K562 (cell line): ENCODE data around the gene TXNDC8. TPM values are rescaled to one million over a fixed set of nuclear protein-coding genes. Genes with fewer than 3 reads are reported as not detected.

Experiments used
- ARID3A ChIP-seq: IDR thresholded peaks from 2 replicates; pipeline ENCODE4 v1.6.1; 2012; ENCODE audit warnings: low read depth, low read length, improper control_type of control experiment, borderline replicate concordance
- ATF1 ChIP-seq, 2 experiments: fragments of 450-650 bp in 1 of 2; IDR thresholded peaks; 2 replicates each; pipeline ENCODE4 v1.6.1; 2016; ENCODE audit warnings: missing compliant biosample characterization in 1 of 2, missing genetic modification characterization in 1 of 2
- CBFA2T2 ChIP-seq: fragments of 450-650 bp; conservative IDR thresholded peaks from 2 replicates; pipeline ENCODE4 v1.6.1; 2017; ENCODE audit warnings: mild to moderate bottlenecking
- GTF2F1 ChIP-seq: IDR thresholded peaks from 2 replicates; pipeline ENCODE4 v1.6.1; 2011; ENCODE audit warnings: low read depth, low read length, improper control_type of control experiment
- MEIS2 ChIP-seq: fragments of 450-650 bp; IDR thresholded peaks from 2 replicates; pipeline ENCODE4 v1.6.1; 2014; ENCODE audit warnings: mild to moderate bottlenecking; ENCODE audit not compliant: partially characterized antibody
- NR2F6 ChIP-seq: fragments of 450-650 bp; formaldehyde crosslinking; IDR thresholded peaks from 2 replicates; pipeline ENCODE4 v1.4.0; 2020; ENCODE audit warnings: mild to moderate bottlenecking
- SMARCE1 ChIP-seq: fragments of 450-650 bp; IDR thresholded peaks from 2 replicates; pipeline ENCODE4 v1.7.1; 2016; ENCODE audit warnings: mild to moderate bottlenecking
- ZMIZ1 ChIP-seq, 2 experiments: fragments of 150-350 bp in 1 of 2; IDR thresholded peaks; 2 replicates each; pipeline ENCODE4 v1.6.1; 2012 to 2016; ENCODE audit warnings: low read depth in 2 of 2, low read length in 2 of 2, mild to moderate bottlenecking in 1 of 2, moderate library complexity in 1 of 2
- ZNF449 ChIP-seq: fragments of 250-450 bp; sonication (Bioruptor Pico); IDR thresholded peaks from 2 replicates; pipeline ENCODE4 v1.8.0; 2022; ENCODE audit warnings: moderate library complexity, mild to moderate bottlenecking, inconsistent platforms
- polyA plus RNA-seq, 8 experiments: library from polyadenylated mRNA; depleted of rRNA in 4 of 8; stranded (reverse) in 5 of 8; unstranded in 3 of 8; fragments of >200 nt; fragmentation: Nextera tagmentation in 2 of 8; fragmentation: Illumina TruSeq in 1 of 8; extraction: Ambion mirVana in 2 of 8; extraction: Trizol in 1 of 8; gene quantifications; 2 replicates each; pipeline versions ENCODE4 v1.2.1 to v1.2.3, GENCODE V29; 2011 to 2014; ENCODE audit warnings: inconsistent platforms in 1 of 8, missing spikeins in 1 of 8
- total RNA-seq, 7 experiments: library from RNA; depleted of rRNA in 6 of 7; stranded (reverse); fragments of >200 nt in 6 of 7; fragmentation: Illumina TruSeq in 2 of 7; extraction: Trizol in 2 of 7; gene quantifications; 2 replicates each; pipeline versions ENCODE4 v1.2.1 to v1.2.3, GENCODE V29; 2011 to 2021; ENCODE audit warnings: low replicate concordance in 1 of 7

The TXNDC8 gene
- total and polyA plus RNA-seq, 9 of the 15 experiments (the other 6 are each of a cell fraction or from before 2014, with no cell fraction given): not detected

GRCh38 chr9:110370315-110370714 lies 32.7 kb upstream of the TXNDC8 start (continued):
- TF ChIP-seq CBFA2T2 (peak; percentile 76), ATF1 (CRISPR knock-in tag; IDR thresholded peaks at IDR 0.05) (no peak), ATF1 (tag; IDR thresholded peaks at IDR 0.05) (no peak), ZMIZ1 (IDR thresholded peaks at IDR 0.05; ENCODE audit: low read depth in 2 of 2, low read length in 2 of 2) (0 out of 4 replicates have a peak, but pooled peaks of 1 of the 2 experiments have one; percentile 20), SMARCE1 (peak; percentile 73; the same call in 1 of the 2 replicates), MEIS2 (peak; percentile 99), GTF2F1 (no peak), ARID3A (peak; percentile 52; the same call in 1 of the 2 replicates), ZNF449 (CRISPR knock-in tag) (no peak), NR2F6 (no peak)
